SKM-1 (cell line): Measurements from ENCODE around the gene GOLGA6D.
"Not testable (repeated sequence)": the region's sequence is repeated elsewhere in the genome, so short reads cannot be mapped to it uniquely, and the experiment has no call there.

ENCODE experiments used
- DNase-seq: peaks from one replicate; lab custom pipeline; 2025; ENCODE audit not compliant: unreplicated experiment; lab: John Stamatoyannopoulos, UW

GOLGA6D gene, protein sequence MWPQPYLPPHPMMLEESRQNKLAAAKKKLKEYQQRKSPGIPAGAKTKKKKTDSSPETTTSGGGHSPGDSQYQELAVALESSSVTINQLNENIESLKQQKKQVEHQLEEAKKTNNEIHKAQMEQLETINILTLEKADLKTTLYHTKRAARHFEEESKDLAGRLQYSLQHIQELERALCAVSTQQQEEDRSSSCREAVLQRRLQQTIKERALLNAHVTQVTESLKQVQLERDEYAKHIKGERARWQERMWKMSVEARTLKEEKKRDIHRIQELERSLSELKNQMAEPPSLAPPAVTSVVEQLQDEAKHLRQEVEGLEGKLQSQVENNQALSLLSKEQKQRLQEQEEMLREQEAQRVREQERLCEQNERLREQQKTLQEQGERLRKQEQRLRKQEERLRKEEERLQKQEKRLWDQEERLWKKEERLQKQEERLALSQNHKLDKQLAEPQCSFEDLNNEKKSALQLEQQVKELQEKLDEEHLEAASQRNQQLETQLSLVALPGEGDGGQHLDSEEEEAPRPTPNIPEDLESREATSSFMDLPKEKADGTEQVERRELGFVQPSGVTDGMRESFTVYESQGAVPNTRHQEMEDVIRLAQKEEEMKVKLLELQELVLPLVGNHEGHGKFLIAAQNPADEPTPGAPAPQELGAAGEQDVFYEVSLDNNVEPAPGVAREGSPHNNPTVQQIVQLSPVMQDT

DNA sequence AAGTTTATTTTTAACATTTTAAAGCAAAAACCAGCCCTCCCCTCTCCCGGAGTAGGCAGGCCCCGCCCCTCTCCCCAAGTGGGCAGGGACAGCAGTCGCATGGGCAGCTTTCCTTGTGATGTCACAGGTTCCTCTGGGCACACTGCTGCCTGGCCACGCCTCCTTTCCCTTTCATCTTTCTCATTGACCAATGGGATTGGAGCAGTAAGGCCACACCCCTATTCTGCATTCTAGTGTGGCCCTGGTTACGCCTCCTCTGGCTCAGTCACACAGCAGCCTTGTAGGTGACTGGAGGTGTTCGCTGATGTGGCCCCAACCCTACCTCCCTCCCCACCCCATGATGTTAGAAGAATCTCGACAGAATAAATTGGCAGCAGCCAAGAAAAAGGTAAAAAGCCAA, at the start of gene GOLGA6D:
GOLGA6D (plus strand) TSS at position 264 of the 400 bp plus-strand sequence; CDS start at position 305, 41 bp downstream.
- DNase-seq = not testable (repeated sequence)

DNA sequence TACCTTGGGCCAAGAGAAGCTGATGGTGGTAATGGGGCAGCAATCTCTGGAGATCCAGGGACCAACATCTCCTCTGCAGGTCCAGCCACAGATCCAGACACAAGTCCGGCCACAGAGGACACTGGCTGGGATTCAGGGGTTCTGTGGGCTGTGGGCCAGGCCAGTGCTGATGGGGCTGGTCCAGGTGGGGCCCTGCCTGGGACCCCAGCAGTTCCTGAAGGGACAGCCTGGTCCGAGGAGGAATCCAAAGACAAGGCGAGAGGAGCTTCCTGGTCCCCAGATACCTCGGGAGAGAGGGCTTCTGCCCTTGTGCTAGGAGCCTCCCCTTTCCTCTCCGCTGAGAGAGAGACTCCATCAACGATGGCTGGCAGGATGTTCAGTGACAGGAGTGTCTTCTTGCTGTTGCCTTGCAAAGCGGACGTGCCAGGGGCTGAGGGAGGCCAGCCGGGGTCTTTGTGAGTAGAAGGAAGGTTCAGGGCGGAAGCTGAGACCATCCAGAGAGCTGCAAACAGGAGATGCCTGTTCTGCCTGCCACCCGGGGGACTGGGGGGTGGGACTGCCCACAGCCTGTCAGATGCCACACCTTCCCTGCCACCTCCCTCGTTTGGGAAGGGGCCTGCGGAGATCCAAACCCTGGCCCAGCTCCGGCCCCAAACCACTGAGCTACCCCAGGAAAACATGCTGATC, 49.0 kb upstream of the GOLGA6D start:
- no peak for DNase-seq

DNA sequence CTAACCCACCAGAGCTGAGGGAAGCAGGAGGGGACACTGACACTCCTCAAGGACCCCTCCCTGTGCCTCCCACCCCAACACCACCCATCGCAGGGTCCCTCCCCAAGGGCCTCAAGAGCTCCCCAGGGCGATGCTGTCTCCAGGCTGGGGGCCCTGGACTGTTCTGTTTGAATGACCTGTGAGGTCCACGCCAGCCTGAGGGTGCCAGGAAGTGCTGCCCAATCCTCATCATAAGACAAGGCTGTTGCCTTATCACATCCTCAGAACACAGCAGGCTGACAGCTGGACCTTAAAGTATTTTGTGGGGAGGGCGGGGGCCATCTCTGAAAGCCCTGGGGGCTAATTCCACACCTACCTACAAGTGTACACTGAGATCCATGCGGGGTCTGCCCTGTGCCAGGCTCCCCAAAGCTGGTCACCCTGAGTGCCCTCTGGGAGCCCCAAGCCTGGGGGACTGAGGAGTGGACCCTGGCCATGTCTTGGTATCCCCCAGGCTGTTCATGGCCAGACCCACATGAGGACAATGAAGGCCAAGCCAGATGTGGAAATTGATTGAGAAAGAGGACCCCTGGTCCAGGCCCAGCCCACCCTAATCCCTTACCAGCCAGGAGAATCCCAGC, 48.3 kb upstream of the GOLGA6D start:
- DNase-seq = no peak

DNA sequence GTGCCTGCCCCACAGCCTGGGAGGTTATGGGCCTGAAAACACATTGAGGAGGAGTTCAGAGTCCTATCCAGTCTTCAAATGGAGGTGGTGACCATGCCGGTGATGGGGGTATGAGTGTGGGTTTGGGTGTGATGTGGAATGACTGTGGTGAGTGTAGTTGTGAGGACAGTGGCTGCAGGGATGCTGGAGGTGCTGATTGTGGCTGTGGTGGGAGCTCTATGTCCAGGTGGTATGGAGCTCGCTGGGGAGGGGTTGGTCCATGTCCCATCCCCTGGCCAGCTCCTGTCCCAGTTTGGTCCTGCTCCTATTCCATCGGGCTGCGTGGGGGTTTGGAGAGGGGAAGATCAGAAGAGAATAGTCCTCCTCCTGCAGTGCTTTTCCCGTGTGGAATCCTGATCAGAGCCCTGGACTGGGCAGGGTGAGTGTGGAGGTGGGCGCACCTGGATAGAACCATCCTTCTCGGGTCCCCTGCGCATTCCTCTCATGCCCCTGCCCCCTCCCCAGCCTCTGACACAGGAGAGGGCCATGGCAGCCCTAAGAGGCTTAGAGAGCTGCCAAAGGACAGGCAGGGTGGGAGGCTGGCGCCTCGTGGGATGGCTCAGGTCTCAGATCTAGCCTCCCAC, 47.5 kb upstream of the GOLGA6D start:
- no peak for DNase-seq

DNA sequence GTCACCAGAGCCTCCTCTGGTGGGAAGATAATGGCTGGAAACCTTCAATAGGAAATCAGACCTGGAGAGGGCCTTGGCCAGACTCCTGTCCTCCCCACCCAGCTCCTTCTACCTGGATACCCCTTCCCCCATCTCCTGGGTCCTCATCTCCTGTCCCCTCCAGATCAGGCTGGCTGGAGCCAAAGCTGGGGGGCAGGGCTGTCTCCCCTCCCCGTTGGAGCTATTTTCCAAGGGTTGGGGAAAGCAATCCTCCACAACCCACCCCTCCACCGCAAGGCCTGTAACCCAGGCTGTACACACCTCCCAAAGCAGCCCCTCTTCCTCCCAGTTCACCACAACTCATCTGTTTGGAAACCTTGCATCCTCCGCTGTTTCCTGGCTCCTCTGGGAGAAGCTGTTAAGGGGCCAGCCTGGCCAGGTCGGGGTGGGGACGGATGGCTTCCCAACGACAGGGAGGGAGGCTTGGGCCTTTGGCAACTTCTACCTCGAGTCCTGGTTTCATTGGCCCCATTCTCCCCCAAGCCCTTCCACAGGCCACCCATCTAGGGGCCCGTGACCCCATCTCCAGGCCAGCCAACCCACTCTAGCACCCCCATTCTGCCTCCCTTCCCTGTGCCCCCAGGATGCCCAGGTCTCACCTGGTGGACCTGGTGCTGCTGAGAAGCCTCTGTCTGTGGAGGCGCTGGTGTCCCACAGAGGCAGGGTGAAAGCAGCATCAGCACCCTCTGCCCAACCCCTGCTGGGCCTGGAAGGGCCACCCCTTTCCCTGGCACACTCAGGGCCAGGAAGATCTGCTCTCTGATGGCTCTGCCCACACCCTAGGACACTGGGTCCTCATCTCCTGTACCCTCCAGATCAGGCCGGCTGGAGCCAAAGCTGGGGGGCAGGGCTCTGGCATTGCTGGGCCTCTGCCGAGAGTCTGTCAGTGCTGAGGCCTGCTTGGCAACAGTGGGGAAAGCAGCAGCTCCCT, 46.6 kb upstream of the GOLGA6D start:
- no peak for DNase-seq

DNA sequence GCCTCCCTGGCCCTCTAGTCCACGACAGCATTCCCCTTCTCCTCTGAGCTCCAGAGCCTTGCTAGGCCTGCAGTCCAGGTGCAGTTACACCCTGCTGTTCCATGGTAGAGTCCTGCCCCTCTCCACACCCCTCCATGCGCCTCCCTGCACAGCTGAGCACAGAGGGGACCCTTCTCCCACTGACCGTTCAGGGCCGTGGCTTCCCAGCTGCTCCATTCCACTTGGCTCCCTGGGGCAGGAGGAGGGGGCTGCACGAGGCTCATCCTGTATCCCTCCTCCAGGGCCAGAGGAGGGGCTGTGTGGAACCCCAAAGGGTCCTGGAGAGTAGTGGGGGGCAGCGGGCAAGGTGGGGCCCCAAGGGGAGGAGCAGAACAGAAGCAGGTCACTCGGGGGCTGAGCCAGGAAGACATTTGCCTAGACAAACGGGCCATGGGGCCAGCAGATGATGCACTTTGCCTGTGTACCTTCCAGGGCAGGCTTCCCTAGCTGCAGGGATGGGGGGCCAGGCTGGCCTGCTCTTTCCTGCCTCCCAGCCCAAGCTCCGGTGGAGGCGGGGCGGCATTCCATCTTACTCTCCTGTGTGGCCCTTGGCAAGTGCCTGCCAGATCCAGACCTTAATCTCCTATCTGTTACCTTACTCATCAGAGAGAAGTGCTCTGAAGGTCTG, 45.2 kb upstream of the GOLGA6D start:
- DNase-seq = no peak

DNA sequence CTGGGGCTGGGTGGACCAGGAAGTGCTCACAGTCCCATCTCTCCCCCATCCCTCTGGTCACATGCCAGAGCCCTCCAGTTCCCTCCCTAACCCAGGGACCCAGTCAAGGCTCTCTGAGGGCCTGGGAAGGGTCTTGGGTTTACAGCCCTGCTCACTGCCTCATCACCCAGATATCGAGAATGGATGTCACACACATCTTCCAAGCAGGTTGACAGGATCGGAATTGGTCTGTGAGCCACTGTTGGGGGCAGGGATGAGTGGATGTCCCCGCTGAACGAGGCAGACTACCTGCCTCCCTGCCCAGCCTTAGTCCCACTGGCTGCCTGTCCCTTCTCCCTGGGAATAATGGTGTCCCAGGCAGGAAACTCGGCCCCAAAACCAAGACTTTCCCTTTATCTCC, 44.5 kb upstream of the GOLGA6D start:
- no peak for DNase-seq

DNA sequence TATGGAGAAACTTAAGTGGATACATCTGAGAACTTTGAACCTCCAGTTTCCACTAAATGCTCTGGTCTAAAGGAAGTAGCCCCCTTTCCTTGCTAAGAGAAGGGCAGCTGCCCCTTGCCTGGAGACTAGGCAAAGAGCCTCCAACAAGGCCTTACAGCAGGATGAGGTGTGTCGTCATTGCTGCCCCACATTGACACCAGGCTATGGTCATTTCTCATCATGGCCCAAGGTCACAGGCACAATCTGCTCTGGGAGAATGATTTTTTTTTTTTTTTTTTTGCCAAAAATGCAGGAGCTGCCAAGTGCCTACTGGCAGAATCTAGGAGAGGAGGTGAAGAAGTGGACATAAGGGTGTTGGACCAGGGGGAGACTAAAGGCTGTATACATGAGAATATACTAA, 36.9 kb upstream of the GOLGA6D start:
- not testable (repeated sequence) for DNase-seq

DNA sequence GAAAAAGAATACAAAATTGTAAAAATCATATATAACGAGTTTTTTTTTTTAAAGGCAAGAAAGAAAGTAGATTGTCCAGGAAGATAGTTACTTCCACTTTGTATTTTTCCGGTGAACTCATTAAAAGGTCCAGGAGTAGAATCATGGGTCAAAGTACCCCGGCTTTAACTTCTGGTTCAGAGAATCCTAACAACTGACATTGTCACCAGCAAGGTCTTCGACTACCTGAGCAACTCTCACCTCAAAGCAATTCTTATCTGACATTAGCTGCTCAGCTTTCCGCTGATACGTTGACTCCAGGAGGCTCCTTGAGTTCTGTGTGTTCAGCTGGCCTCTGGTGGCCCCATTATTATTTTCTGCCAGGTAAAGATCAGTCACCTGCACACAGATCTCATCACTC, 33.6 kb upstream of the GOLGA6D start:
- not testable (repeated sequence) for DNase-seq

DNA sequence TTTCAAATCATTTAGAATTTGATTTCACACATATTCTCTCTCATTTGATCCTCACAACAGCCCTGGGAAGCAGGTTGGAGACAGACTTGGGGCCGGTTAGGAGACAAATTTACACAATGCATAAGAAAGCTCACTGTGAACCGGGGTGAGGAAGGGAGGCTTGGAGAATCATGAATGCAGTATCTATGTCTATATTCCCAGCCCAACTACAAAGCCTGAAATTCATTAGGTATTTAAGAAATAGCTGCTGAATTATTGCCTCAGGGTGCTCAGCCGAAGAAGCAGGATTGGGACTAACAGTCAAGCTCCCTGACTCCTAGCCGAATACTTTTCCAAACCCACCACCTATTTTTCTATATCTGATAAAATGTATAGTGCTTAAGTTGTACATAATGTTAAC, 32.9 kb upstream of the GOLGA6D start:
- DNase-seq = no peak

DNA sequence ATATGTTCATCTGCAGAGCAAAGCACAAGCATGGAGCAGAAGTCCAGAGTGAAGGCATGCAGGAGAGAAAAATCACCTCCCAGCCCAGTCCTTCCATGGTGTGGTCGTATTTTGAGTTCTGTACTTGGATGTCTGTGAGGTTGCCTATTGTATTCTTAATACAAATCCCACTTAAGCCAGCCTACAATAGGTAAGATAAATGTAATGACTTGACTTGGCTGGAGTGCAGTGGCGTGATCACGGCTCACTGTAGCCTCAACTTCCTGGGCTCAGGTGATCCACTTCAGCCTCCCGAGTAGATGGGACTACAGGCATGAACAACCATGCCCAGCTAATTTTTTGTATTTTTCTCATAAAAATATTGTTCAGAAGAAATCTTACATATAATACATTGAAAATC, 31.3 kb upstream of the GOLGA6D start:
- DNase-seq = not testable (repeated sequence)

DNA sequence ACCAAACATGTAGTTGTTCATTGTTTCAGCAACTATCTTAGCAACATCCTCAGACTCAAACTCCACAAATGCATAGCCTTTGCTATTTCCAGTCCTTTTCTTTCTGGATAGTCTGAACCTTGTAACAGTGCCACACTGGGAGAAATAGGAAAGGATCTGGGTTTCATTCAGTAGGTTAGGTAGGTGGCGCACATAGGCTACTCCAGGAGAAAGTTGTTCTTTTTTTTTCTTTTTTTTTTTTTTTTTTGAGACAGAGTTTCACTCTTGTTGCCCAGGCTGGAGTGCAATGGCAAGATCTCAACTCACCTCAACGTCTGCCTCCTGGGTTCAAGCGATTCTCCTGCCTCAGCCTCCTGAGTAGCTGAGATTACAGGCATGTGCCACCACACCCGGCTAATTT, 30.4 kb upstream of the GOLGA6D start:
- not testable (repeated sequence) for DNase-seq

DNA sequence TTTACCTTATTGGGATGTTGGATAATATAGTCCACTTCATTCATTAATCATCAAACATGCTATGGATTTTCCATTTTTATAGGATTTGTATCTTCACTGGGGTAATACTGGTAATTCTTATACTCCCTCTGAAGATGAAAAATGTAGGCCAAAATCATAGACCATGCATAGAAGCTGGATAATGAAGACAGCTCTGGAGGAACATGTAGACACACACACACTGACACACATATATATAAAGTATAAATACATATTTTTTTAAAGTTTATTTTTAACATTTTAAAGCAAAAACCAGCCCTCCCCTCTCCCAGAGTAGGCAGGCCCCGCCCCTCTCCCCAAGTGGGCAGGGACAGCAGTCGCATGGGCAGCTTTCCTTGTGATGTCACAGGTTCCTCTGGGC, 24.6 kb upstream of the GOLGA6D start, which contains the start of gene GOLGA6C:
GOLGA6C (plus strand) TSS at position 301 of the 400 bp plus-strand sequence. CDS start 265 bp downstream, outside the sequence.
- not testable (repeated sequence) for DNase-seq

DNA sequence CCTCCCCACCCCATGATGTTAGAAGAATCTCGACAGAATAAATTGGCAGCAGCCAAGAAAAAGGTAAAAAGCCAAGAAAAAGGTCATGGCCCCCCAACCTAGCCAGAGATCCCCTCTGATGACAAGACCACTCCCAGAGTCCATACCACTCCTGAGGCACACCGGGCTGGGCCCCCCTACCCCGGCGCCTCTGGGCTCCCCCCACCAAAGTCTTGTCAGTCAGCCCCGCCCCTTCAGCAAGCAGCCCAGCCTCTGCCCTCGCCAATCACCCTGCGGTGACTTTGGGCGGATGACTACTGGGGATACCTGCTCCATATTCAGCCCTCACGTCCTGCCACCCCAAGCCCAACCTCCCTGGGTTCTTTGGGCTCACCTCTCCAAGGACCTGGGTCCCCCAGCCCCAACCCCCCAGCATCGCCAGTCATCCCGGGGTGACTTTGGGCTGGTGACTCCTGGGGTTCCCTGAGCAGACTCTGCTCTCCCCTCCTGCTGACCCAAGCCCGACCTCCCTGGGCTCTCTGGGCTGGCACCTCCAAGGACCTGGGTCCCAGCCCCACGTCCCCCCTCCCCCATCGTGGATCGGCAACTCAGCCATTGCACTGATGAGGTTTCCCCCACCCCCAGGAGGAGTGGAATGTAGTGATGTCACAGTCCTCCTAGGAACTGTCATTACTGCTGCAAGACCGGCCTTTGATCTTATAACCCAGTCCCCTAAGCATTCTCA, 23.9 kb upstream of the GOLGA6D start:
- DNase-seq = not testable (repeated sequence)

DNA sequence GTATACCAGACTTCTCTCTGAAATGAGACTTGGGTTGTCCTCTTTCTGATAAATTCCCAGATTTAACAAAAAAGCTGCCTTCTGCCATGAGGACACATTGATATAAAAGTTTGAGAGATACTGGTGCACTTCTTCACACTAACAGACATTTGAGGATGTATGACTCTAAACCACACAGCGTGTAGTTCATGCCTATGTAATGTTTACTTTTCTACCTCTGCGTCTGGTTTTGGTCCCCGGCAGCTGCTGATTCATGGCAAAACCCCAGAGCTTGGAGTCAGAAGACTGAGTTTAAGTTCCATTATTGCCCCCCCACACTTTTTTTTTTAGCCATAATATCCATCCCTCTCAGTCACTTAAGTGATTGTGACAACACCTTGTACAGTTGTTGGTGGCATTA, 22.8 kb upstream of the GOLGA6D start:
- not testable (repeated sequence) for DNase-seq

DNA sequence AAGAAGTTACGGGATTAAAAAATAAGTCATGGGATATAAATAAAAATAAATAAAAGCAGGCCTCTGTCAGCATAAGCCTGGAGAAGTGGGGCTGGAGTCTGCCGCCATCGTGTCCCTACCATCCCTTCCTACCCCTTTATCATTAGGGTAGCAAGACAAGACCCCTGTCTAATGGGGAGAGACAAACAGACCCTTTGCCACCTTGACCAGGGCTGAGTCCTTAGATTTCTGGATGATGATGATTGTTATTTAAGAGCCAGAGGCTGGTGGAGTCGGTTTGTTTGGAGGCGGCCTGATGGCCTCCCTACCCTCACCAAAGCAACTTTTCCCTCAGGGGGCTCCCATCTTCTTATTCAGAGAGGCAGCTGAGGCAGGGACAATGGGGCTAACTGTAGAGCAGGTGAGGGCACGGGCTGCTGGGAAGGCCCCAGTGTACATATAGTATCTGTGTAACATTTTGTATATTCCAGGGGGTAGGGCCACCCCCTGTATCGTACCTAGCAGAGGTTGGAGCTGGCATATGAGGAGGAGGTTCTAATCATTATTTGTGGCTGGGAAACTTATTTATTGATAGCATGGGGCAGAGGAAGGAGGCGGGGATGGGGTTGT, 8.8 kb upstream of the GOLGA6D start:
- not testable (repeated sequence) for DNase-seq

DNA sequence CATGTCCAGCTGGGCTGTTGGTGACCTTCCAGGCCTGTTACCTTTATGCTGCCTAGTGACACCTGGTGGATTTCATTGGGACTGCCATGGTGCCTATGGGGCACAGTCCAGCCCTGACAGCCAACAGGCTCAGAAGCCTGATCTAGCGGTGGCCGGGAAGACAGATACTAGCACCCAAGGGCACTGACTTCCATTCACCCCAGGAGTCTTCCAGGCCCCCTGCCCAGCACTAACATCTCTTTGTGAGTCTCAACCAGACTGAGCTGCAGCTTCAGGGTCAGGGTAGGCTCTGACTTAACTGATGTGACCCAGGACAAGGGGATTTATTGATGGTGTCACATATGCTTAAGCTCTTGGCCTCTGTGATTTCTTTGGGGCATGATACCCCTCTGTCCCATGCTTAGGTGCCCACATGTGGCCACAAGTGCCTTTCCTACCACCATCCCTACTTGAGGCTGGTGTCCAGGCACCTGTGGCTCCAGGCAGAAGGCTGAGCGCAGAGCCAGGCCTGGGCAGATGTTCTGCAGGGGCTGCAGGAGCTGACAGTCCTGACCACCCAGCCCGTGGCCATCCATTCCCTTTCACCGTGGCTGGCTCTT, 8.0 kb upstream of the GOLGA6D start:
- not testable (repeated sequence) for DNase-seq
